DOHH2 (cell line): ENCODE data around the gene PALS2.

ENCODE experiments used
- EZH2phosphoT487 ChIP-seq: fragments of 200-600 bp; sonication (generic); IDR thresholded peaks from 2 replicates; pipeline ENCODE4 v1.6.1; 2017; ENCODE audit warnings: borderline replicate concordance, mild to moderate bottlenecking, antibody characterized with exemption, low read length, moderate library complexity, mixed read lengths
- TF ChIP-seq, protein P1 (sequence below): fragments of 200-600 bp; sonication (generic); IDR thresholded peaks from one replicate; pipeline ENCODE4 v1.5.1; 2014; ENCODE audit warnings: antibody characterized with exemption, mild to moderate bottlenecking, low read depth, low read length; ENCODE audit not compliant: poor library complexity, severe bottlenecking

DNA sequence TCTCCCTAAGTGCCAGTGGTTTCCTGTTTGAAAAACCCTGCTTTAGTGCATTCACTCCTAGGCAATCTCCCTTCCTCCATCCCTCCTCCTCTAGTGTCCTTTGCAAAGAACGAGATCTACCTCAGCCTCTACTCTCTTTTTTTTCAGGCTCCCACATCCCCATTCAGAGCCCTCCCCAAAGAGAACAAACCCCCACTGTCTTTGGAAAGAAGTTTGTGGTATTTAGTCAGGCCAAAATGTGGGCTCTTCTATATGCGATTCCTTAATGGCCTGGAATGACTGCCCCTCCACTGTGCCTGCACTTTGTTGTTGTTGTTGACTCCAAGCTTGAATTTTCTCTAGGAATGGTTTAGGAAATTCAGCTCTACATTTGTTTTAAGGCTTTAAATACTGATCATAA lies 36.3 kb downstream of the PALS2 start:
- TF ChIP-seq, protein P1, sequence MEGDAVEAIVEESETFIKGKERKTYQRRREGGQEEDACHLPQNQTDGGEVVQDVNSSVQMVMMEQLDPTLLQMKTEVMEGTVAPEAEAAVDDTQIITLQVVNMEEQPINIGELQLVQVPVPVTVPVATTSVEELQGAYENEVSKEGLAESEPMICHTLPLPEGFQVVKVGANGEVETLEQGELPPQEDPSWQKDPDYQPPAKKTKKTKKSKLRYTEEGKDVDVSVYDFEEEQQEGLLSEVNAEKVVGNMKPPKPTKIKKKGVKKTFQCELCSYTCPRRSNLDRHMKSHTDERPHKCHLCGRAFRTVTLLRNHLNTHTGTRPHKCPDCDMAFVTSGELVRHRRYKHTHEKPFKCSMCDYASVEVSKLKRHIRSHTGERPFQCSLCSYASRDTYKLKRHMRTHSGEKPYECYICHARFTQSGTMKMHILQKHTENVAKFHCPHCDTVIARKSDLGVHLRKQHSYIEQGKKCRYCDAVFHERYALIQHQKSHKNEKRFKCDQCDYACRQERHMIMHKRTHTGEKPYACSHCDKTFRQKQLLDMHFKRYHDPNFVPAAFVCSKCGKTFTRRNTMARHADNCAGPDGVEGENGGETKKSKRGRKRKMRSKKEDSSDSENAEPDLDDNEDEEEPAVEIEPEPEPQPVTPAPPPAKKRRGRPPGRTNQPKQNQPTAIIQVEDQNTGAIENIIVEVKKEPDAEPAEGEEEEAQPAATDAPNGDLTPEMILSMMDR: no peak
- no peak for TF ChIP-seq EZH2phosphoT487
